Uterus (tissue), 2 donors: Measurements from ENCODE around the gene CORO1C.

Source experiments
- CTCF ChIP-seq, 4 experiments: fragments of 200-600 bp in 2 of 4; fragments of 450-650 bp in 2 of 4; sonication (generic) in 2 of 4; IDR thresholded peaks; one replicate each; pipeline ENCODE4 v1.5.1; 2016 to 2019; ENCODE audit warnings: antibody characterized with exemption in 4 of 4, mild to moderate bottlenecking in 2 of 4, moderate library complexity in 1 of 4
- POLR2A ChIP-seq, 2 donors: fragments of 450-650 bp; IDR thresholded peaks; one replicate each; pipeline ENCODE4 v1.6.1; 2016; ENCODE audit warnings: antibody characterized with exemption in 2 of 2, mild to moderate bottlenecking in 1 of 2, moderate library complexity in 1 of 2

GRCh38 chr12:108734200-108734906, 3.0 kb upstream of the CORO1C start:
- TF ChIP-seq POLR2A (IDR thresholded peaks at IDR 0.05), result no peak
- no peak for TF ChIP-seq CTCF (IDR thresholded peaks at IDR 0.05)
